SKM-1 treated with dmso at 0.1 percent for 144 hours (cell line): ENCODE results near the gene SAPCD2.
"Not testable (repeated sequence)": the region's sequence is repeated elsewhere in the genome, so short reads cannot be mapped to it uniquely, and the experiment has no call there.

Experiments used
- DNase-seq: peaks from one replicate; lab custom pipeline; 2025; ENCODE audit not compliant: unreplicated experiment; lab: John Stamatoyannopoulos, UW

SAPCD2 gene

DNA sequence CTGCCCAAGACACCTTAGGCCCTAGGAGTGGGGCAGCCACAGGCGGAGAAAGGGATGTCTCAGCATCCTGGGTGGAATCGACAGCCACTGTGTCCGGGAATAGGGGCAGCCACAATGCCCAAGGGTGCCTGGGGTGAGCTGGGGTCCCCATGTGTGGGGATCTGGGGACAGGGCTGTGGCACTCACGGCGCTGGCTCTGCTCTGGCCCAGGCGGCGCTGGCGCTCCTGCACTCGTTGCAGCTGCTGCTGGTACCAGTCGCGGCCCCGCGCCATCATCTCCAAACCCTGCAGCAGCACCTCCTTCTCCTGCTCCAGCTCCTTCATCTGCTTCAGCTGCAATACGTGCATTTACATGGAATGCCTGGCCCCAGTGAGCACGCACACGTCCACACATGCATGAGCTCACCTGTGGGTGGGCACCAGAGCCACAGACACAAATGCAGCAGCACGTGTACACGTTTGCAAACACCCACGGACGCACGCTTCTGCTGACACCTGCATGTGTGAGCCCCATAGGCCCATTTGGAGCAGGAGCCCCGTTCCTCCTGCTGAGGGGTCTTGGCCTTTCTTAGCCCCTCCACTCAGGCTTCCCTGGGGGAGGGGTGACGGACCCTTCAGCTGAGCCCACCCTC is 4.9 kb downstream of the SAPCD2 start:
- no peak for DNase-seq

- no peak for DNase-seq
Observed at GRCh38 chr9:137064880-137065164, 5.5 kb downstream of the SAPCD2 start.

- DNase-seq, result peak; percentile 44
Observed at GRCh38 chr9:137064027-137064879, 6.1 kb downstream of the SAPCD2 start.

GRCh38 chr9:137063311-137064026 is 6.9 kb downstream of the SAPCD2 start:
- DNase-seq, result no peak

GRCh38 chr9:137062798-137063197 is 7.6 kb downstream of the SAPCD2 start:
- DNase-seq, result not testable (repeated sequence)

DNA sequence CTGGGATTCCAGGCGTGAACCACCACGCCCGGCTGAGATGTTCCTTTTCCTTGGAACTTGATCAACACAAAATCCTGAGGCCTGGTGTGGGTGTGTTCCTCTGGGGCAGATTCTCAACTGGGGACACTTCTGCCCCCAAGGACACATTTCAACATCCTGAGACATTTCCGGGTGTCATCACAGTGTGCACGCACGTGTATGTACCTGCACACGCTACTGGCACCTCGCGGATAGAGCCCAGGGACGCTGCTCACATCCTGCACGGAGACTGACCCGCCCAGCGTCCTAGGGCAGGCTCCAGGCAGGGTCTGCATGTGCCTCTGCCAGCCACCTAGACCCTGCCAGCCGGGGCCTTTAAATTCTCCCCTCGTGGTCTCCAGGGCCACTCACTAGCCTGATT is 8.0 kb downstream of the SAPCD2 start:
- DNase-seq, result no peak

- DNase-seq, result no peak
Observed at GRCh38 chr9:137058521-137059234, 11.7 kb downstream of the SAPCD2 start.

GRCh38 chr9:137057545-137057944 is 12.8 kb downstream of the SAPCD2 start:
- DNase-seq, result no peak

GRCh38 chr9:137056739-137057415 is 13.5 kb downstream of the SAPCD2 start:
- no peak for DNase-seq

DNA sequence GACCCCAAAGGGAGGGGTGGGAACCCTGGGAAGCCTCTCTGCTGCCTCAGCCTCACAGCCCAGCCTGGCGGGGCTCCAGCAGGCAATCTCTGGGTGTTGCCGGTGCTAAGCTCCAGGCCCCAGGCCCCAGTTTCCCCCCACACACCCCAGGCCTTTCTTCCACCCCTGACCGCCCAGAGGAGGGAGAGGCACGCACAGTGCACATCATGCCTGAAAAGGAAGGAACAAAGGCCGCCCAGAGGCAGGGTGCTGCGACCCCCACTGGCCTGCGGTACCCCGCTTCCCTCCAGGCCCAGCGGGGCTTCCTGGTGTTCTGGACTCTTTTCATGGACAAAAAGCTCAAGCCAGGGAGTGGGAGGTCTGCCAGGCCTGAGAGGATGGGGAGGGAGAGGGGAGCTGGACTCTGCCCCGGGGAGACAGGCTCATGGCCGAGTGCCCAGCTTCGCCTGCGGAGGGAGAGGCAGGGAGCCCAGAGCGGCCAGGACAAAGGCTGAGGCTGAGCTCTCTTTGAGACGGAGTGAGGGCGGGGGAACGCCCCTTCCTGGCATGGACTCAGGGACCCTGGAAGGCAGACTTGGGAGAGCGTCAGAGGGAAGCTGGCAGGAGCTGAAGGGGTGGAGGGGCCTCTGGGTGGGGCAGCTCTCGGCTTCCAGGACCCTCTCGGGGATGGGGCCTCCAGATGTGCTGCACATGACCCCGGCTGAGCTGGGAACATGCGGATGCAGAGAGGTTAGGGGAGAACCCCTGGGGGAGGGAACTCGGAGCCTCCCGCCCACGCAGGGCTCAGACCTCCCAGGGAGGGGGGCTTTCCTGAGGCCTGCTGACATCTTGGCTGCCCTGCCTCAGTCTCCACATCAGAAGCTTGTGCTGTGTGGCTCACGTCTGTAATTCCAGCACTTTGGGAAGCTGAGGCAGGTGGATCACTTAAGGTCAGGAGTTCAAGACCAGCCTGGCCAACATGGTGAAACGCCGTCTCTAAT is 14.7 kb downstream of the SAPCD2 start:
- DNase-seq, result no peak

- DNase-seq, result no peak
Observed at GRCh38 chr9:137054932-137055384, 15.4 kb downstream of the SAPCD2 start.

GRCh38 chr9:137053944-137054931 is 16.1 kb downstream of the SAPCD2 start, which contains the start of gene ENTPD2:
Gene ENTPD2 (minus strand): TSS chr9:137054061. CDS start chr9:137053997, 64 bp downstream.
- no peak for DNase-seq

- DNase-seq, result no peak
Observed at GRCh38 chr9:137052998-137053943, 17.1 kb downstream of the SAPCD2 start.

GRCh38 chr9:137052293-137052692 is 18.1 kb downstream of the SAPCD2 start:
- no peak for DNase-seq

DNA sequence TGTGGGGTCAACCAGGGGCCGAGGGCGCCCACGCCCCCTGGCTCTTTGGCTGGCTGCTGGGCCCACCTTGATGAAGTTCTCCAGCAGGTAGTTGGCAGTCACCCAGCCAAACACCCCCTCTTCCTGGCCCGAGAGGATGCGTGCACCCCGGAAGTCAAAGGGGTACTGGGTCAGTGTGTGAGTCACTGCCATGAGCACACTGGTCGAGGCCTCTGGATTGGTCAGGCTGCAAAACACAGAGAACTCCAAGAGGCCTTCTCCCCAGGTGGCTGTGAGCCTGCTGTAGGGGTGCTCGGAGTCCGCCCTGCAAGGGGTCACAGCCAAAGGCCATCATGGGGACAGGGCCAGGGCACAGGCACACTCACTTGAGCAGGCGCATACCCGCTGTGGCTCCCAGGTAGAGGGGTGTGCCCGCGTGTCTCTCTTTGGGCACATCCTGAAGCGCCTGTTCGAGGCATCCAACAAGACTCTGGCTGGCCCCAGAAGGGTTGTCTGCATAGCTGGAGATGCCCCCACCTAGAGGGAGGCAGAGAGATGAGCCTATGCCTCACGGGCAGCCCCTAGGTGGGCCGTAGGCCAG is 19.1 kb downstream of the SAPCD2 start:
- DNase-seq, result no peak

GRCh38 chr9:137050570-137050969 is 19.8 kb downstream of the SAPCD2 start:
- DNase-seq, result no peak
